Fibroblast of pulmonary artery (primary cell): Measurements from ENCODE around the gene MAP2K1.
"Not testable (repeated sequence)": the region's sequence is repeated elsewhere in the genome, so short reads cannot be mapped to it uniquely, and the experiment has no call there.

Experiments
- DNase-seq: peaks from one replicate; pipeline ENCODE4 v3.0.0-alpha.2; 2010; ENCODE audit warnings: low read depth
- H3K4me3 ChIP-seq: replicated peaks from 2 replicates; pipeline ENCODE4 v1.5.1; 2011; ENCODE audit warnings: low read depth, mild to moderate bottlenecking, control low read depth, low read length, moderate library complexity
- CTCF ChIP-seq: IDR thresholded peaks from 2 replicates; pipeline ENCODE4 v1.5.1; 2011; ENCODE audit warnings: mild to moderate bottlenecking, control low read depth, low read length, inconsistent platforms; ENCODE audit errors: missing control alignments

MAP2K1 gene

DNA sequence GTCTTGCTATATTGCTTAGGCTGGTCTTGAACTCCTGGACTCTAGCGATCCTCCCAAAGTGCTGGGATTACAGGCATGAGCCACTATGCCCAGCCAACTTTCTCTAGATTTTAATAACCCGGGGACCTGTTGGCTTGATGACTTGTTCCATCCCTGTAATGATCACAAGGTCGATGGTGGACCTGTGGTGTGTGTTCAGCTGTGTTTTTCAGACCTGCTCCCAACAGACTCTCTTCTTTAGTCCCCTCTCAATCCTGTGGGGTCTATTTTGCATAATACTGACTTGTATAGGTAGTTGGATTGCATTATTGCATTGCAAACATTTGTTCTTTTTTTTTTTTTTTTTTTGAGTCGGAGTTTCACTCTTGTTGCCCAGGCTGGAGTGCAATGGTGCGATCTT, 1.9 kb downstream of the MAP2K1 start:
- H3K4me3 ChIP-seq: peak overlapping the region; percentile 86
- no peak for DNase-seq
- no peak for TF ChIP-seq CTCF

DNA sequence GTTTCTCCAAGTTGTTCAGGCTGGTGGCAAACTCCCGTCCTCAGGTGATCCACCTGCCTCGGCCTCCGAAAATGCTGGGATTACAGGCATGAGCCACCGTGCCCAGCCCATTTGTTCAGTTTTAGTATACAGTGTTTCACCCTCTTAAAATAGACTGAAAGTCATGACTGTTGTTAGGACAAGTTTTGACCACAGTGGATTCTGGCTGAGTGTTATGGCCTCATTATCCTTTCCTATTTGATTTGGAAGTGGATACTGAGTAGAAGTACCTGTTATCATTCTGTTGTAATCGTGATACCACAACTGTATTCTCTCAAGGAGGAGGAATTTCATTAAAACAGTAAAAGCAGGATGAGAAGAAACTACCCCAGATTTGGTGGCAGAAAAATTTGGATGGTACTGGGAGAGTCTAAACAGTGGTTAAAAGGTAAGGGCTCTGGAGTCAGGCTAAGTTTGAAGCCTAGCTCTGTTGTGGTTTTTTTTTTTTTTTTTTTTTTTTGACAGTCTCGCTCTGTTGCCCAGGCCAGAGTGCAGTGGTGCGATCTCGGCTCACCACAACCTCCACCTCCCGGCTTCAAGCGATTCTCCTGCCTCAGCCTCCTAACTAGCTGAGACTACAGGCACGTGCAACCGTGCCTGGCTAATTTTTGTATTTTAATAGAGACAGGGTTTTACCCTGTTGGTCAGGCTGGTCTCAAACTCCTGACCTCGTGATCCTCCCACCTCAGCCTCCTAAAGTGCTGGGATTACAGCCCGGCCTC, 2.6 kb downstream of the MAP2K1 start:
- no peak for TF ChIP-seq CTCF
- no peak overlapping the region for H3K4me3 ChIP-seq
- DNase-seq: no peak

DNA sequence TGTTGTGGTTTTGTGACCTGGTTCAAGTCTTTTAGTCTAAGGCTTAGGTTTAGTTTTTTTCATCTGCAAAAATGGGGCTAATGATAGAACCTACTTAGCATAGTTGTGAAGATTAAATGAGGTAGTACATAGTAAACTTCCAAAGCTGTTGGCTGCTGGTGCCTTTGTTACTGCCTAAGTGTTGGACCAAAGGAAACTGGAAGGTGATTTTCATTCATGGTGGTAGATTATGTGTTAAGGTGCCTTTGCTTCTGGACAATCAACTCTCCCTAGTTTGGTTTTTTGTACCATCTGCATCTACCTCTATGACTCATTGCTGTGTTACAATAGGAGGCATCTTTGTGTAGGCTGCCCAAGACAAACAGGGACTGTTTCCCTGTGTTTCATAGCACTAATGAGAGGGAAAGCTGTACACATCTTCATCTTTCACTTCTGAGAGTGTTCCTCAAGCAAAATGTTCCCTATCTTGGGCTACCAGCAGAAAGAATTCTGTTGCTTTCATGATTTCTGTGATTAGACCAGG, 3.2 kb downstream of the MAP2K1 start:
- no peak for TF ChIP-seq CTCF
- peak; percentile 30 for DNase-seq
- H3K4me3 ChIP-seq: no peak overlapping the region

GRCh38 chr15:66390678-66391077, 4.0 kb downstream of the MAP2K1 start:
- DNase-seq: peak; percentile 22
- TF ChIP-seq CTCF: no peak
- no peak overlapping the region for H3K4me3 ChIP-seq

DNA sequence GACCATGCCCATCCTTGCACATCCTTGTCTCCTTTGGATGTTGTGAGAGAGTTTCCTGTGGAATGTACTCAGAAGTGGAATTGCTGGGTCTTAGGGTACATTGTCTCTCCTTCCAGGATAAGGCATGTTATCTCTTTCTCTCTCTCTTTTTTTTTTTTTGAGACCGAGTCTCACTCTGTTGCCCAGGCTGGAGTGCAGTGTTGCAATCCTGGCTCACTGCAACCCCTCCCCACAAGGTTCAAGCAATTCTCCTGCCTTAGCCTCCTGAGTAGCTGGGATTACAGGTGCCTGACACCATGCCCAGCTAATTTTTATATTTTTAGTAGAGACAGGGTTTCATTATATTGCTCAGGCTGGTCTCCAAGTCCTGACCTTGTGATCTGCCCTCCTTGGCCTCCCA, 6.3 kb downstream of the MAP2K1 start:
- not testable (repeated sequence) for DNase-seq, H3K4me3 ChIP-seq

DNA sequence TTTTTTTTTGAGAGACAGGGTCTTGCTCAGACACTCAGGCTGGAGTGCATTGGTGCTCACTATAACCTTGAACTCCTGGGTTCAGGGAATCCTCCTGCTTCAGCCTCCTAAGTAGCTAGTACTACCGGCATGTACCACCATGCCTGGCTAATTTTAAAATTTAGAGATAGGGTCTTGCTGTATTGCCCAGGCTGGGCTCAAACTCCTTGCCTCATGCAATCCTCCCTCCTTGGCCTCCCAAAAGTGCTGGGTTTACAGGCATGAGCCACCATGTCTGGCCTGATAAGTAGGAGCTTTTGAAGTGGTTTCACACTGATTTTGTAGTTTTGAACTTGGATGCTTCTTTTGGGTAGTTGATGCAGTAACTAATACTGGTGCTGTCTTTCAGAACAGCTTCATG, 7.8 kb downstream of the MAP2K1 start:
- DNase-seq: no peak
- TF ChIP-seq CTCF: no peak
- no peak overlapping the region for H3K4me3 ChIP-seq

DNA sequence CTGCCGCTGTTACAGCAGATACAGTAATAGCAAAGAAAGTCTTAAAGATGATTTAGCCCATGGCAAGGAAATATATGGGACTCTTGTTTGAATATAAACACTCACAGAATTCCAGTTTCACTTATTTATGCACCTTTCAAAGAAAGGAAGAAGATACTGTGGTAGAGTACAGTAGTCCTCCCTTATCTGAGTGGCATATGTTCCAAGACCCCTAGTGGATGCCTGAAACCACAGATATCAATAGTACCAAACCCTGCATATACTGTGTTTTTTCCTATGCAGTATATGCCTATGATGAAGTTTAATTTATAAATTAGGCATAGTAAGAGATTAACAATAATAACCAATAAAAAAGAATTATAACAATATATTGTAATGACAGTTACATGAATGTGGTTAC, 8.2 kb downstream of the MAP2K1 start:
- DNase-seq: no peak
- H3K4me3 ChIP-seq: no peak overlapping the region
- TF ChIP-seq CTCF: no peak
